Measurements from ENCODE around the gene KCNK3. TPM values are rescaled to one million over a fixed set of nuclear protein-coding genes. Genes with fewer than 3 reads are reported as not detected.
"Not testable (repeated sequence)": the region's sequence is repeated elsewhere in the genome, so short reads cannot be mapped to it uniquely, and the experiment has no call there.

The KCNK3 gene
- polyA plus RNA-seq, 3 donors: 0.57 to 1.6 (median 1.2) TPM

- DNase-seq (ENCODE audit: low read depth in 3 of 3, low spot score in 2 of 3): no peak
Measured at GRCh38 chr2:26660363-26660962, 32.1 kb upstream of the KCNK3 start.

- DNase-seq (ENCODE audit: low read depth in 3 of 3, low spot score in 2 of 3): not testable (repeated sequence)
Measured at GRCh38 chr2:26665296-26665695, 27.2 kb upstream of the KCNK3 start.

- no peak for DNase-seq (ENCODE audit: low read depth in 3 of 3, low spot score in 2 of 3)
Measured at GRCh38 chr2:26666671-26667070, 25.9 kb upstream of the KCNK3 start.

GRCh38 chr2:26668041-26668440 lies 24.5 kb upstream of the KCNK3 start:
- no peak for DNase-seq (ENCODE audit: low read depth in 3 of 3, low spot score in 2 of 3)

- no peak for DNase-seq (ENCODE audit: low read depth in 3 of 3, low spot score in 2 of 3)
Measured at GRCh38 chr2:26668856-26669750, 23.4 kb upstream of the KCNK3 start.

DNA sequence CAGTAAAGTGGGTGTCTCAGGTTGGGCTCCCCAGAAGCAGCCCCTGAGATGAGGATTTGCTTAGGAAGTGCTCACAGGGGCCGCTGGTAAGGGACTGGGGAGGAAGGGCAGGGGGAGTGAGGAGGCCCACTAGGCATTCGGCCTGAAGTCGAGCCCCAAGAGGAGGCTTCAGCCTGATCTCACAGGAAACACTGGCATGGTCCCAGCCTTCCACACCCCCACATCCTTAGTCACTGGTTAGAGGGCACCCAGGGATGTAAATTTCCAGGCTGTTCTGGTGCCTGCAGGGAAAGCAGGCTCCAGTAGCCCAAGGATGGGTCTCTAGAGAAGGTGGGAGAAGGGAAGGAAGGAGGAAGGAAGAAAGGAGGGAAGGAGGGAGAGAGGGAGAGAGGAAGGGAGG lies 22.4 kb upstream of the KCNK3 start:
- no peak for DNase-seq (ENCODE audit: low read depth in 3 of 3, low spot score in 2 of 3)

DNA sequence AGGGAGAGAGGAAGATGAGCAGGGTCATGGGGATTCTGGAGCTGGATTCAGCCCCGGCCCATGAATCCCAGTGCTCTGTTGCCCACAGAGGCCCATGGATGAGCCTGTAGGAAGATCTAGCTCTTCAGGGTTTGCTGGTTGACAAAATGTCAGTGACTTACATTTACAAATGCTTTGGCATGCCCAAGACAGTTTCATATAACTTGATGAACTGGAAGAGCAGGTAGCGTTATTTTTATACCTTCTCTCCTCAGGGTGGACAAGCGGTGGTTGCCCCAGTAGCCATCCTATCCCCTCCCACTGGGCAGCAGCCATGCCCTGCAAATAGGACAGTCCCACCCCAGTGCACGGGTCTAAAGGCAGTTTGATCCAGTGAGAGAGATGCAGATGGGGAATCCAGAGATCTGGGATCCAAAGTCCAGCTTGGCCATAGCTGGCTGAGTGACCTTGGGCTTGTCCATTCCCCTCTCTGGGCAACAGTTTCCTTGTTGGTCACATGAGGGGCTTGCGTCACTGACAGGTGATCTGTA lies 21.5 kb upstream of the KCNK3 start:
- no peak for DNase-seq (ENCODE audit: low read depth in 3 of 3, low spot score in 2 of 3)

DNA sequence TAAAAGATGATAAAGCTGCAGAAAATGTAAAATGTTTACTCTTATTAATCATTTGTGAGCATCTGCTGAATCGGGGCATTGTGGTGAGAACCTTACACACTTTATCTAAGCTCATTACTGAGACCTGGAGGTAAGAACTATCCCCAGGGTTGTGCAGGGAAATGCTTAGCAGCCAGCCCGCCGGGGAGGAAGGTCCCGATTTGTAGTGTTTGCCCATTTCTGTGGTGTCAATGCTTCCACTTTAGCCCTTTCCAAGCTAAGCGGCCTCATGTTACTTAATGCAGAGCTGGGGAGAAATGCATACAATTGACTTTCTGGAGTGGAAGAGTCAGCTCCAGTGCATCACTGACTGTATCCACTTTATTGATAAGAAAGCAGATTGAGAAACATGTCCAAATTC lies 20.8 kb upstream of the KCNK3 start:
- no peak for DNase-seq (ENCODE audit: low read depth in 3 of 3, low spot score in 2 of 3)

- DNase-seq (ENCODE audit: low read depth in 3 of 3, low spot score in 2 of 3): no peak
Measured at GRCh38 chr2:26672112-26672817, 20.3 kb upstream of the KCNK3 start.

GRCh38 chr2:26672818-26673393 lies 19.6 kb upstream of the KCNK3 start:
- no peak for DNase-seq (ENCODE audit: low read depth in 3 of 3, low spot score in 2 of 3)

DNA sequence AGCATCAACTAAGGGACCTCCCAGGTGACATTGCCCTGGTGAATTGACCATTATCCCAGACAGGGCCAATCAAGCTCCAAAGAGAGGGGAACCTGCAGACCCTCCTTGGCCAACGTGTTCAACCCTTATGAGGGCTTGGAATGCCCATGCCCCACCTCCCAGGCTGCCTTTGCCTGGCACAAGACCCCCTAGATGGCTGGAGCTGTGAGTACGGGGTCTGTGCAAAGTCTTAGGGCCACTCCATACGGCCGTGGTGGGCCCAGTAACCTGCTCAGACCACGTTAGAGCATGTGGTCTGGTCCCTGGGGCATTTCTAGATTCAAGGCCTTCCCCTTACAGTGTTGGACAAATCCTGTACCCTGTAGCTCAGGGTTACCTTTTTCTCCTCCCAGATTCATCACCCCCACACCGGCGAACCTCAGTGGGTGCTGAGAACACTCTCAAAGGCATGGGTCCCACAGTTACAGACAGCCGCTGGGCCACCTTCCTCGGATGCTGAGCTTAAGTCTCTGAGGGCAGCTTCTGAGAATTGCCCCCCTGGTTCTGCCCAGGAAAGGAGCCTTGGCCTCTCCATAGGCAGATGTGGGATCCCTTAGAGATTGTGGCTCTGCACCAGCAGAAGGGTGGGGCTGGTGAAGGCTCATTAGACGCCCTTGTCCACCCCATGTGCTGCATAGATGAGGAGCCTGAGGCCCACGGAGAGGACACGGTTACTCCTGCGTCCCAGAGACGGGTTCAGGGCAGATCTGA lies 18.3 kb upstream of the KCNK3 start:
- no peak for DNase-seq (ENCODE audit: low read depth in 3 of 3, low spot score in 2 of 3)

GRCh38 chr2:26674771-26675170 lies 17.8 kb upstream of the KCNK3 start:
- DNase-seq (ENCODE audit: low read depth in 3 of 3, low spot score in 2 of 3): no peak

GRCh38 chr2:26675651-26676255 lies 16.8 kb upstream of the KCNK3 start:
- DNase-seq (ENCODE audit: low read depth in 3 of 3, low spot score in 2 of 3): no peak

- DNase-seq (ENCODE audit: low read depth in 3 of 3, low spot score in 2 of 3): no peak
Measured at GRCh38 chr2:26678035-26678434, 14.5 kb upstream of the KCNK3 start.

GRCh38 chr2:26679867-26680266 lies 12.7 kb upstream of the KCNK3 start:
- DNase-seq (ENCODE audit: low read depth in 3 of 3, low spot score in 2 of 3): no peak

GRCh38 chr2:26681656-26682055 lies 10.9 kb upstream of the KCNK3 start:
- no peak for DNase-seq (ENCODE audit: low read depth in 3 of 3, low spot score in 2 of 3)

DNA sequence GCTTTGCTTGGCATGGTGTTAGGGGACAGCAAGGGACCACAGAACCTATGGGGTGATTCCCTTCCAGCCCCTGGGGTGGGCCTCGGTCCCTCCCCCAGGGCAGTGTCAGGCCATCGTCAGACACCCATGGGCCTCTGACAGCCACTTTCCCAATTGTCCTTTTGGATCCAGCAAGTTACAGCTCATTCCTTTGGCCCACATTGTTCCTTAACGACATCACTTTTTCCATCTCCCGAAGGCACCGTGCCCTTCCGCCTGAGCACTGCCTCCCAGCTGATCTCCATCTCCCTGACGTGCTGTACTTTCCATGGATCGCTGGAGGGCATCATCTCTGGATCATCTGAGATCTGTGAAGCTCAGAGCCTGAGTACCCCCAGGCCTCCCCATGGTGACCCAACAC lies 10.4 kb upstream of the KCNK3 start:
- DNase-seq (ENCODE audit: low read depth in 3 of 3, low spot score in 2 of 3): no peak

- DNase-seq (ENCODE audit: low read depth in 3 of 3, low spot score in 2 of 3): no peak
Measured at GRCh38 chr2:26683583-26683982, 8.9 kb upstream of the KCNK3 start.

GRCh38 chr2:26685341-26685740 lies 7.2 kb upstream of the KCNK3 start:
- no peak for DNase-seq (ENCODE audit: low read depth in 3 of 3, low spot score in 2 of 3)

All from right renal cortex interstitium (tissue), 3 donors.